HG03060 (cell line): ENCODE data around the gene CYB5R3.
"Not testable (repeated sequence)": the region's sequence is repeated elsewhere in the genome, so short reads cannot be mapped to it uniquely, and the experiment has no call there.

Source experiments
- ATAC-seq: cut with Tn5 transposase; IDR thresholded peaks from one replicate; pipeline ENCODE4 v1.9.1; 2021; ENCODE audit warnings: low read depth, moderate number of reproducible peaks; ENCODE audit not compliant: unreplicated experiment

Gene CYB5R3

GRCh38 chr22:42577141-42577540 is 72.1 kb downstream of the CYB5R3 start:
- ATAC-seq: not testable (repeated sequence)

GRCh38 chr22:42575996-42576574 is 73.1 kb downstream of the CYB5R3 start:
- not testable (repeated sequence) for ATAC-seq

GRCh38 chr22:42574468-42574867 is 74.7 kb downstream of the CYB5R3 start:
- not testable (repeated sequence) for ATAC-seq

DNA sequence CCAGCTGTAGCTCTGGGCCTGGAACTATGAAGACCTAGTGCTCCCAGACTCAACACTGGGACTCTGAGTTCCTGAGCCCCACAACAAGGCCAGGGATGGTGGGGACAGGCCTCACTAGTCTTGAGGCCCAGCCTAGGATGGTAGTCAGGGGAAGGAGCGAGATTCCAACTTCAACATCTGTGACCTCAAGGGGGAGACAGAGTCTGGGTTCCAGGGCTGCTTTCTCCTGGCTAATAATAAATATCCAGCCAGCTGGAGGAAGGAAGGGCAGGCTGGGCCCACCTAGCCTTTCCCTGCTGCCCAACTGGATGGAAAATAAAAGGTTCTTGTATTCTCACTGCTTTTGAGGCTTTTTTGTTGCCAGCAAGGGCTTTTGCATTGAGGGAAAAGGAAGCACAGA is 75.1 kb downstream of the CYB5R3 start:
- not testable (repeated sequence) for ATAC-seq

GRCh38 chr22:42571068-42571467 is 78.1 kb downstream of the CYB5R3 start:
- ATAC-seq: not testable (repeated sequence)

DNA sequence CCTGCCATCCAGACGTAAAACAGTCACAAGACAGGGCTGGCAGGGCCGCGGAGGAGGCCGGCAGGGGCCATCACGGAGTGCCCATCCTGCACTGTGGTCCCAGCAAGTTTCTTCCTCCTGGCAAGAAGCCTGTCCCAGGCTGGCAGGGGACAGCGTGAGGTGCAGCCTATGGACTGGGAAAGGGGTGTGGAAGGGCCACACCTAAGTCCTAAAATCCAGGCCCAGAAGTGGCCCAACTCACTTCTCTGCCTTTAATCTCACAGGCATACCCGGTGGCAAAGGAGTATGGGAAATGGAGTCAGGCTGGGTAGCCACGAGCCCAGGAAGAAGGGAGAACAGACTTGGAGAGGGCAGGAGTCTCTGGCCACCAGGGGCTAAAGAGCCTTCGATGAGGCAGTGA is 78.6 kb downstream of the CYB5R3 start:
- ATAC-seq: not testable (repeated sequence)

DNA sequence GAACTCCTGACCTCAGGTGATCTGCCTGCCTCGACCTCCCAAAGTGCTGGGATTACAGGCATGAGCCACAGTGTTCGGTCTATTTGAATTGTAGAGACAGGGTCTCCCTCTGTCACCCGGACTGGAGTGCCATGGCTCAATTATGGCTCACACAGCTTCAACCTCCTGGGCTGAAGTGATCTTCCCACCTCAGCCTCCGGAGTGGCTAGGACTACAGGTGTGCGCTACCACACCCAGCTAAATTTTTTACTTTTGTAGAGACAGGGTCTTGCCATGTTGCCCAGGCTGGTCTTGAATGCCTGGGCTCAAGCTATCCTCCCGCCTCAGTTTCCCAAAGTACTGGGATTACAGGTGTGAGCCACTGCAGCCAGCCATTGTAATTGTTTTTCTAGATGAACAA is 81.2 kb downstream of the CYB5R3 start:
- ATAC-seq: not testable (repeated sequence)
